CD4-positive, alpha-beta T cell treated with Interleukin-4 for 1 hour (primary cell): ENCODE results near the gene FLACC1.

Source experiments
- DNase-seq, 2 donors: peaks; one replicate each; pipeline ENCODE4 v3.0.0-alpha.2; 2020 to 2022

Gene FLACC1

DNA sequence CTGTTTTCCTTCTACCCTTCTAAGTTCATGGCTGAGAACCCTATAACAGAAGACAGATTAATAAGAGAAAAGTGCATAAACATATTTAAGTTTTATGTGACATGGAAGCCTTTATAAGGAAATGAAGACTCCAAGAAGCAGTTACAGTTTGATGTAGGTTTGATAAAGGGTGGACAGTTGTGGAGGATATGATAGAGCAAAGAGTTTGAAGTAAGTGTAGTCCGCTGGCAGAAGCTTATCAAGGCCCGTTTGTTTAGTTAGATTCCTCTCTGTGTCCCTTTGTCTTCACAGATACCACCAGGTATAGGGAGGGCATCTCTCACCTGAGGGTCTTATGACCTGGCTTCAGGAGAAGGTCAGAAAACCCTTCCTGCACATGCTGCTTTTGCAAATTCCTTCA is 107.3 kb downstream of the FLACC1 start:
- no peak for DNase-seq

GRCh38 chr2:201248288-201248844 is 108.8 kb downstream of the FLACC1 start:
- DNase-seq, result no peak

GRCh38 chr2:201246280-201246679 is 110.9 kb downstream of the FLACC1 start:
- DNase-seq, result no peak

DNA sequence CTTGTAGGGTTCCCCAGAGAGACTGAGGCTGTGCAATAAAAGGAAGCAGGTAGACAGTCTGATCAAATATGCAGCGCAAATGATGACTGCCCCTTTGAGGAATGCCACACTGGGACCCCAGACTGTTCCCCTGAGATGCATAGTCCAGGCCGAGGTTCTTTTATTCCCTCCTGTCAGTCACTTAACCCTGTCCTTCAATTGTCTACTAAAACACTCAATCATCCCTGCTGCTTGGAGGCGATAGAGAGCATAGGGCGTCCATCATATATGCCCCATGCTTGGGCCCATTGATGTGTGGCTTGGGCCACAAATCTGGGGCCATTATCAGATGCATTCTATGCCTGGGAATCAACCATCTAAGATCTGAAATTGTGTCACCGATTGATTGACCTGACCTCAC is 112.3 kb downstream of the FLACC1 start:
- no peak for DNase-seq

GRCh38 chr2:201242571-201243277 is 114.4 kb downstream of the FLACC1 start:
- DNase-seq, result no peak

- DNase-seq, result peak in 1 of 2 donors; percentile 56
Observed at GRCh38 chr2:201239167-201239935, 117.8 kb downstream of the FLACC1 start.
